H1 (cell line): ENCODE results near the gene OR56A4. TPM values are rescaled to one million over a fixed set of nuclear protein-coding genes. Genes with fewer than 3 reads are reported as not detected.

Experiments used
- CTCF ChIA-PET: fragments of 300-600 bp; sonication (Branson Sonifier 250); formaldehyde crosslinking; loops from one replicate; lab custom pipeline; 2021; ENCODE audit not compliant: partially characterized antibody; lab: Charles Lee
- POLR2A ChIA-PET: fragments of 300-600 bp; sonication (Branson Sonifier 250); formaldehyde crosslinking; loops from one replicate; lab custom pipeline; 2021; ENCODE audit warnings: inconsistent platforms; ENCODE audit not compliant: partially characterized antibody; lab: Charles Lee
- DNase-seq, 2 experiments: peaks; one replicate each; pipeline versions ENCODE4 v3.0.0 to v3.0.0-alpha.2; 2010 to 2022; ENCODE audit warnings: low spot score in 2 of 2, low read depth in 1 of 2, mixed read lengths in 1 of 2
- FAIRE-seq: peaks from 2 replicates; lab custom pipeline; 2011; peaks lifted over from hg19 to GRCh38; lab: Jason Lieb, UNC
- H2AFZ ChIP-seq: 2 replicates; pipeline ENCODE4 v1.8.1; 2012; ENCODE audit warnings: low read length, inconsistent platforms
- H2AK5ac ChIP-seq: 2 replicates; pipeline ENCODE4 v1.6.1; 2013; ENCODE audit warnings: low read depth, low read length
- H2BK120ac ChIP-seq: replicated peaks from 2 replicates; pipeline ENCODE3; 2013; ENCODE audit warnings: low read depth, low read length, inconsistent platforms
- H2BK12ac ChIP-seq: 2 replicates; pipeline ENCODE4 v1.6.1; 2013; ENCODE audit warnings: low read depth, low read length
- H2BK15ac ChIP-seq: 2 replicates; pipeline ENCODE4 v1.6.1; 2013; ENCODE audit warnings: low read length
- H2BK20ac ChIP-seq: 2 replicates; pipeline ENCODE4 v1.6.1; 2013; ENCODE audit warnings: low read length
- H2BK5ac ChIP-seq: 2 replicates; pipeline ENCODE4 v1.6.1; 2013; ENCODE audit warnings: low read depth, low read length
- H3K14ac ChIP-seq: 2 replicates; pipeline ENCODE4 v1.6.1; 2013; ENCODE audit warnings: inconsistent platforms; ENCODE audit not compliant: insufficient read length
- H3K18ac ChIP-seq: 2 replicates; pipeline ENCODE4 v1.6.1; 2013; ENCODE audit warnings: low read length; ENCODE audit errors: extremely low read depth
- H3K23ac ChIP-seq: 2 replicates; pipeline ENCODE4 v1.6.1; 2013; ENCODE audit warnings: inconsistent platforms; ENCODE audit not compliant: insufficient read length
- H3K23me2 ChIP-seq: 2 replicates; pipeline ENCODE4 v1.6.1; 2013; ENCODE audit warnings: low read depth, low read length
- H3K27ac ChIP-seq: 2 replicates; pipeline ENCODE4 v1.6.1; 2011; ENCODE audit warnings: low read depth, low read length, inconsistent platforms
- H3K27me3 ChIP-seq, 4 experiments: replicated peaks in 1 of 4; 1 replicate in 1 of 4; 2 replicates in 3 of 4; pipeline versions ENCODE4 v1.6.1 to v1.8.1; 2011 to 2013; ENCODE audit warnings: low read length in 3 of 4, mild to moderate bottlenecking in 3 of 4, inconsistent platforms in 2 of 4, mixed read lengths in 2 of 4, moderate library complexity in 1 of 4; ENCODE audit not compliant: control insufficient read depth in 3 of 4, insufficient read depth in 3 of 4; ENCODE audit errors: extremely low read depth in 1 of 4
- H3K36me3 ChIP-seq, 4 experiments: 2 replicates each; pipeline versions ENCODE4 v1.6.1 to v1.8.1; 2011 to 2013; ENCODE audit warnings: mild to moderate bottlenecking in 4 of 4, low read length in 3 of 4, moderate library complexity in 2 of 4, control low read depth in 1 of 4, inconsistent platforms in 1 of 4; ENCODE audit not compliant: insufficient read depth in 4 of 4, control insufficient read depth in 2 of 4
- H3K4ac ChIP-seq: replicated peaks from 2 replicates; pipeline ENCODE3; 2013; ENCODE audit warnings: low read length, low read depth, mixed read lengths, inconsistent platforms; ENCODE audit not compliant: insufficient read length
- H3K4me1 ChIP-seq, 4 experiments: replicated peaks in 1 of 4; 1 replicate in 1 of 4; 2 replicates in 3 of 4; pipeline versions ENCODE4 v1.6.1 to v1.8.1; 2011 to 2013; ENCODE audit warnings: low read length in 3 of 4, inconsistent platforms in 2 of 4, mixed read lengths in 1 of 4; ENCODE audit not compliant: insufficient read depth in 4 of 4, control insufficient read depth in 3 of 4
- H3K4me2 ChIP-seq, 2 experiments: 2 replicates each; pipeline versions ENCODE4 v1.6.1 to v1.8.1; 2011 to 2013; ENCODE audit warnings: low read depth in 2 of 2, low read length in 2 of 2, control low read depth in 1 of 2, inconsistent platforms in 1 of 2, mild to moderate bottlenecking in 1 of 2; ENCODE audit not compliant: insufficient read depth in 1 of 2
- H3K4me3 ChIP-seq, 4 experiments: fragments of 200-600, 300-600 bp in 1 of 4; sonication (generic), shearing (Covaris generic), sonication (Bioruptor Twin) in 1 of 4; 2 replicates each; pipeline versions ENCODE4 v1.5.1 to v1.8.1; 2011 to 2016; ENCODE audit warnings: low read length in 4 of 4, low read depth in 3 of 4, control low read depth in 2 of 4, inconsistent platforms in 2 of 4, mild to moderate bottlenecking in 2 of 4, mixed read lengths in 1 of 4, moderate library complexity in 1 of 4; ENCODE audit not compliant: insufficient read depth in 2 of 4; ENCODE audit errors: extremely low read depth in 1 of 4
- H3K56ac ChIP-seq: replicated peaks from 2 replicates; pipeline ENCODE3; 2013; ENCODE audit warnings: low read depth, mild to moderate bottlenecking, mixed read lengths, low read length, inconsistent platforms; ENCODE audit not compliant: insufficient read length
- H3K79me1 ChIP-seq: 2 replicates; pipeline ENCODE4 v1.6.1; 2013; ENCODE audit warnings: low read depth, low read length, control low read depth
- H3K79me2 ChIP-seq, 2 experiments: 2 replicates each; pipeline versions ENCODE4 v1.6.1 to v1.8.1; 2012 to 2013; ENCODE audit warnings: low read length in 2 of 2, mild to moderate bottlenecking in 2 of 2, inconsistent platforms in 1 of 2; ENCODE audit not compliant: insufficient read depth in 2 of 2, control insufficient read depth in 1 of 2
- H3K9ac ChIP-seq, 4 experiments: replicated peaks in 1 of 4; 1 replicate in 1 of 4; 2 replicates in 3 of 4; pipeline versions ENCODE4 v1.6.1 to v1.8.1; 2011 to 2013; ENCODE audit warnings: low read depth in 3 of 4, low read length in 3 of 4, control low read depth in 2 of 4, mild to moderate bottlenecking in 2 of 4, moderate library complexity in 2 of 4, inconsistent platforms in 1 of 4; ENCODE audit errors: extremely low read depth in 1 of 4
- H3K9me3 ChIP-seq, 2 experiments: 2 replicates each; pipeline versions ENCODE4 v1.6.1 to v1.8.1; 2012 to 2013; ENCODE audit warnings: mild to moderate bottlenecking in 2 of 2, moderate library complexity in 2 of 2, control low read depth in 1 of 2, inconsistent platforms in 1 of 2, low read depth in 1 of 2, low read length in 1 of 2, mixed read lengths in 1 of 2; ENCODE audit not compliant: insufficient read depth in 2 of 2
- H4K20me1 ChIP-seq, 2 experiments: replicated peaks in 1 of 2; 2 replicates each; pipeline versions ENCODE3 to v1.8.1; 2011 to 2013; ENCODE audit warnings: inconsistent platforms in 2 of 2, low read length in 2 of 2, mild to moderate bottlenecking in 1 of 2; ENCODE audit not compliant: insufficient read depth in 2 of 2, control insufficient read depth in 1 of 2
- H4K5ac ChIP-seq: 2 replicates; pipeline ENCODE4 v1.6.1; 2013; ENCODE audit warnings: low read length, low read depth, mixed read lengths, inconsistent platforms; ENCODE audit not compliant: insufficient read length
- H4K8ac ChIP-seq: 2 replicates; pipeline ENCODE4 v1.8.0; 2013; ENCODE audit warnings: mild to moderate bottlenecking, moderate library complexity, low read length, inconsistent platforms; ENCODE audit not compliant: insufficient read depth; ENCODE audit errors: extremely low read depth
- H4K91ac ChIP-seq: replicated peaks from 2 replicates; pipeline ENCODE3; 2013; ENCODE audit warnings: low read length, mixed read lengths, inconsistent platforms; ENCODE audit not compliant: insufficient read length
- ASH2L ChIP-seq: fragments of 200-600, 300-600 bp; sonication (generic); IDR thresholded peaks from one replicate; pipeline ENCODE4 v1.7.1; 2017; ENCODE audit warnings: low read length
- ATF3 ChIP-seq: IDR thresholded peaks from 2 replicates; pipeline ENCODE4 v1.6.1; 2011; ENCODE audit warnings: low read depth, mild to moderate bottlenecking, low read length; ENCODE audit not compliant: insufficient read depth
- CHD1 ChIP-seq: IDR thresholded peaks from 2 replicates; pipeline ENCODE4 v1.6.1; 2012; ENCODE audit warnings: low read depth, low read length, improper control_type of control experiment
- CTBP2 ChIP-seq: IDR thresholded peaks from 2 replicates; pipeline ENCODE4 v1.7.0; 2011; ENCODE audit warnings: borderline replicate concordance, mild to moderate bottlenecking, moderate library complexity, mixed read lengths, low read length; ENCODE audit not compliant: insufficient read depth, insufficient read length
- EGR1 ChIP-seq: IDR thresholded peaks from 2 replicates; pipeline ENCODE4 v1.6.1; 2011; ENCODE audit warnings: low read depth, low read length, borderline replicate concordance
- HDAC2 ChIP-seq, 2 experiments: fragments of 300-600 bp in 1 of 2; sonication (generic) in 1 of 2; IDR thresholded peaks; 2 replicates each; pipeline ENCODE4 v1.6.1; 2011 to 2012; ENCODE audit warnings: low read depth in 2 of 2, low read length in 2 of 2, mild to moderate bottlenecking in 2 of 2, moderate library complexity in 2 of 2, borderline replicate concordance in 1 of 2, inconsistent platforms in 1 of 2
- HDAC6 ChIP-seq: IDR thresholded peaks from one replicate; pipeline ENCODE4 v1.7.1; 2012; ENCODE audit warnings: low read depth, mild to moderate bottlenecking, inconsistent platforms, low read length, moderate library complexity
- JUND ChIP-seq: IDR thresholded peaks from 2 replicates; pipeline ENCODE4 v1.6.1; 2011; ENCODE audit warnings: mild to moderate bottlenecking, improper control_type of control experiment, low read length
- POLR2A ChIP-seq, 2 experiments: IDR thresholded peaks; 1 replicate in 1 of 2; 2 replicates in 1 of 2; pipeline ENCODE4 v1.6.1; 2011; ENCODE audit warnings: low read depth in 2 of 2, low read length in 2 of 2, mild to moderate bottlenecking in 2 of 2; ENCODE audit errors: control extremely low read depth in 1 of 2
- POLR2AphosphoS5 ChIP-seq: IDR thresholded peaks from 2 replicates; pipeline ENCODE4 v1.6.1; 2011; ENCODE audit warnings: low read depth, low read length
- RAD21 ChIP-seq, 2 experiments: IDR thresholded peaks in 1 of 2; conservative IDR thresholded peaks in 1 of 2; 2 replicates each; pipeline ENCODE4 v1.6.1; 2011; ENCODE audit warnings: low read depth in 2 of 2, low read length in 2 of 2, improper control_type of control experiment in 1 of 2, inconsistent platforms in 1 of 2, mild to moderate bottlenecking in 1 of 2, moderate library complexity in 1 of 2
- RBBP5 ChIP-seq: IDR thresholded peaks from 2 replicates; pipeline ENCODE4 v1.7.1; 2012; ENCODE audit warnings: low read depth, mild to moderate bottlenecking, inconsistent platforms, low read length, moderate library complexity, borderline replicate concordance
- SP1 ChIP-seq: IDR thresholded peaks from 2 replicates; pipeline ENCODE4 v1.6.1; 2011; ENCODE audit warnings: low read depth, low read length
- TAF7 ChIP-seq: optimal IDR thresholded peaks from 2 replicates; pipeline ENCODE3; 2011; ENCODE audit warnings: low read depth, mild to moderate bottlenecking, inconsistent platforms, low read length, moderate library complexity, borderline replicate concordance
- TCF12 ChIP-seq: IDR thresholded peaks from 2 replicates; pipeline ENCODE4 v1.6.1; 2011; ENCODE audit warnings: low read depth, mild to moderate bottlenecking, low read length
- WGBS, 2 experiments: shearing (Covaris generic) in 1 of 2; methylation state at CpG; one replicate each; pipeline versions ENCODE4 v1.1.6 to v1.1.7; 2013 to 2015; ENCODE audit warnings: low lambda C conversion rate in 2 of 2, mixed read lengths in 2 of 2, inconsistent platforms in 1 of 2, low coverage in 1 of 2, missing lambda C conversion rate in 1 of 2; ENCODE audit not compliant: insufficient replicate concordance in 2 of 2, insufficient coverage in 1 of 2, insufficient read length in 1 of 2; ENCODE audit errors: extremely low coverage in 1 of 2, missing lambda C conversion rate in 1 of 2; 5-methylcytosine and 5-hydroxymethylcytosine counted together
- polyA plus RNA-seq, 7 experiments: library from polyadenylated mRNA; depleted of rRNA in 3 of 7; stranded (reverse) in 5 of 7; unstranded in 2 of 7; fragments of >200 nt in 5 of 7; fragments of 200-250 nt in 2 of 7; gene quantifications; 1 replicate in 5 of 7; 2 replicates in 1 of 7; 4 replicates in 1 of 7; pipeline versions ENCODE4 v1.2.1 to v1.2.3, GENCODE V29; 2011 to 2013; ENCODE audit warnings: missing spikeins in 2 of 7, mixed read lengths in 2 of 7
- total RNA-seq: library from RNA; stranded (reverse); fragmentation: NEBNext Ultra II Directional; extraction: Animal tissue kit (Norgen Biotek cat#: 25700); gene quantifications from 2 replicates; pipeline ENCODE4 v1.2.1, GENCODE V29; 2021

OR56A4 gene
- total and polyA plus RNA-seq, 2 of the 8 experiments (the other 6 are each of a cell fraction or from before 2014, with no cell fraction given) = 0.15 TPM; not detected in 1

- Histone ChIP-seq H4K5ac (no peak overlapping the region), H3K23ac (no peak overlapping the region), H3K36me3 (no peaks in the 10 kb centered on the region), H2BK120ac (no peak overlapping the region), H4K91ac (no peak overlapping the region), H3K4me2 (no peak overlapping the region), H3K9me3 (no peaks in the 10 kb centered on the region), H3K4me3 (no peak overlapping the region), H2BK12ac (no peak overlapping the region), H2AK5ac (no peak overlapping the region), H3K79me1 (no peaks in the 10 kb centered on the region), H3K56ac (no peak overlapping the region), H3K23me2 (no peaks in the 10 kb centered on the region), H3K79me2 (no peaks in the 10 kb centered on the region), H3K4me1 (no peaks in the 10 kb centered on the region), H3K18ac (no peak overlapping the region), H4K20me1 (no peaks in the 10 kb centered on the region), H2AFZ (no peak overlapping the region), H3K9ac (no peak overlapping the region), H4K8ac (no peak overlapping the region), H3K4ac (no peak overlapping the region), H3K14ac (no peak overlapping the region), H2BK20ac (no peak overlapping the region), H3K27me3 (no peaks in the 10 kb centered on the region), H2BK5ac (no peak overlapping the region), H2BK15ac (no peak overlapping the region), H3K27ac (no peak overlapping the region)
- CTCF ChIA-PET = interaction anchor here (2.3 kb wide), 1 partner anchor 373 kb away, joined by 6 read pairs; no protein-coding TSS in a partner anchor
- WGBS, 2 experiments = 87% methylated on average over 4 of the region's 4 CpGs; no CpG with 5 or more reads in 1 of the 2 experiments
- POLR2A ChIA-PET = no interaction called here
- DNase-seq (no peak), FAIRE-seq (no peak)
- no peak for TF ChIP-seq TCF12
- TF ChIP-seq JUND = no peak
- TF ChIP-seq HDAC2 (IDR thresholded peaks at IDR 0.05; ENCODE audit: borderline replicate concordance in 1 of 2, low read depth in 2 of 2, low read length in 2 of 2) = no peak
- no peak for TF ChIP-seq RBBP5
- no peak for TF ChIP-seq POLR2AphosphoS5
- TF ChIP-seq HDAC6 = no peak
- TF ChIP-seq ASH2L = no peak
- no peak for TF ChIP-seq TAF7
- TF ChIP-seq RAD21 (IDR thresholded peaks at IDR 0.05 in 1 of 2, conservative IDR thresholded peaks at IDR 0.05 in 1 of 2; ENCODE audit: low read depth in 2 of 2, low read length in 2 of 2) = no peak
- TF ChIP-seq SP1 = no peak
- no peak for TF ChIP-seq POLR2A (IDR thresholded peaks at IDR 0.05; ENCODE audit: control extremely low read depth in 1 of 2, low read depth in 2 of 2, low read length in 2 of 2)
- TF ChIP-seq ATF3 = no peak
- no peak for TF ChIP-seq CHD1
- TF ChIP-seq CTBP2 = no peak
- TF ChIP-seq EGR1 = no peak
These were observed 17.5 kb downstream of the OR56A4 start for GRCh38 chr11:5989203-5989602.
